SHP77 treated with DMSO at 0.1 percent for 48 hours (cell line): ENCODE results near the gene PSD.

Experiments used
- DNase-seq: peaks from one replicate; lab custom pipeline; 2025; lab: John Stamatoyannopoulos, UW

Gene PSD

GRCh38 chr10:102403115-102403514 lies 15.5 kb downstream of the PSD start:
- no peak for DNase-seq

GRCh38 chr10:102402512-102402896 lies 16.1 kb downstream of the PSD start:
- no peak for DNase-seq

GRCh38 chr10:102401735-102402511 lies 16.7 kb downstream of the PSD start:
- DNase-seq, result no peak

- DNase-seq, result no peak
Measured at GRCh38 chr10:102401342-102401654, 17.3 kb downstream of the PSD start.

- no peak for DNase-seq
Measured at GRCh38 chr10:102400598-102401341, 17.8 kb downstream of the PSD start.

GRCh38 chr10:102400076-102400475 lies 18.5 kb downstream of the PSD start:
- DNase-seq, result no peak

GRCh38 chr10:102399217-102400021 lies 19.2 kb downstream of the PSD start:
- DNase-seq, result peak; percentile 52

GRCh38 chr10:102398172-102399020 lies 20.2 kb downstream of the PSD start:
- no peak for DNase-seq

GRCh38 chr10:102397222-102398171 lies 21.1 kb downstream of the PSD start:
- DNase-seq, result no peak

GRCh38 chr10:102396730-102397151 lies 21.8 kb downstream of the PSD start:
- no peak for DNase-seq

- no peak for DNase-seq
Measured at GRCh38 chr10:102396317-102396650, 22.3 kb downstream of the PSD start.

GRCh38 chr10:102395400-102396316 lies 22.9 kb downstream of the PSD start, which contains the start of gene NFKB2:
Gene NFKB2 (plus strand): TSS chr10:102395705. CDS start chr10:102395960, 255 bp downstream.
- DNase-seq, result no peak

- DNase-seq, result no peak
Measured at GRCh38 chr10:102394801-102395399, 23.7 kb downstream of the PSD start.

GRCh38 chr10:102394079-102394800 lies 24.3 kb downstream of the PSD start:
- DNase-seq, result peak; percentile 61

- no peak for DNase-seq
Measured at GRCh38 chr10:102393411-102394078, 25.0 kb downstream of the PSD start.

GRCh38 chr10:102392306-102392705 lies 26.3 kb downstream of the PSD start:
- no peak for DNase-seq

GRCh38 chr10:102389894-102390293 lies 28.7 kb downstream of the PSD start:
- DNase-seq, result no peak
